ENCODE results near the gene HP1BP3. TPM values are rescaled to one million over a fixed set of nuclear protein-coding genes. Genes with fewer than 3 reads are reported as not detected.

HP1BP3 gene
- total and polyA plus RNA-seq, 2 of the 4 experiments (the other 2 are of a cell fraction) = 88.4 to 151 TPM

DNA sequence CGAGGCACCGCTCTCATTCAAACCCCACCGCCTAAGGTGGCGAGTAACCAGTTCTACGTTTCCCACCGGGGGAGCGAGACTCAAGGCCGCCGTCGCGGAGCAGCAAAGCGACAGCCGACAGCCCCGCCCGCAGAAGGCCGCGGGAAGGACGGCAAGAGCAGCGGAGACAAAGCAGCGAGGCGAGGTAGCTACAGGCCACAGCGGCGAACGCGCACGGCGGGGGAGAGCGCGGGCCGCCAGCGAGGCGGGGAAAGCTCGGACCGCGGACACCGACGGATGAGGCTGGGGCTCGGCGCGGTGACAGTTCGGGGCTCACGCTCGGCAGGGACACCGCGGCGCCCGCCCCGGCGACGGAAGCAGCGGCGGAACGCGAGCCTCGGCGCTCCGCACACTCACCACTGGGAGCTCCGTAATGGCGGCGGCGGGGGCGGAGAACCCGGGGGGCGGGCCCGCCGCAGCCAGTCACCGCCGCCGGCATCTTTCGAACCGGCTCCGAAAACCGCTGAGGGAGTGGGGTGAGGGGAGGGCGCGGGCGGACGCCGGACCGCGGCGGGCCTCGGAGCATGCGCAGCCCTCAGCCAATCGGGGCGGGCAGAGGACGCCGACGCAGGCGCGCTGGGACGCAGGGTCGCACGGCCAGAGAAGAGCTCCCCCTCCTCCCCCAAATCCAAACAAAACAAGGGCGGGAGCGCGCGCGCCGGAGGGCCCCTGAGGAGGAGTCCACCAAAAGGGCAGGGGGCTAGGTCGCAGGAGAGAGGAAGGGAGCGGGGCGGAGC lies 666 bp downstream of the HP1BP3 start:
- peaks cover 2% of the 10 kb centered on the region; the same call in 1 of the 2 replicates for H3K4me1 ChIP-seq (ENCODE audit: control insufficient read depth, insufficient read depth, low read length)
- H3K4me3 ChIP-seq (ENCODE audit: insufficient read depth, low read depth, low read length) = peak overlapping the region; percentile 85
- in situ Hi-C loops (cut with MboI; ENCODE audit: low sequenced_read_pairs) (loop anchor here (10.0 kb wide), 1 partner anchor 408 kb away; no protein-coding TSS in a partner anchor), intact Hi-C loops (cut with micrococcal nuclease) (loop anchor here (1.0 to 10.0 kb wide), 3 partner anchors 90 to 390 kb away; partner anchors contain the start of gene EIF4G3), dilution Hi-C loops (cut with HindIII; ENCODE audit: low sequenced_read_pairs, unreplicated experiment) (no loop called here)
- peak overlapping the region; percentile 82 for H2BK5ac ChIP-seq (ENCODE audit: low read depth, low read length, poor library complexity, severe bottlenecking)
- no peak overlapping the region for H2BK20ac ChIP-seq (ENCODE audit: low read depth, low read length)
- BruUV-seq (replicated peaks) = no TSS peak
- peak overlapping the region; percentile 95 for H3K4ac ChIP-seq (ENCODE audit: low read depth, low read length)
- peak overlapping the region; percentile 98 for H3K14ac ChIP-seq (replicated peaks; ENCODE audit: low read depth, low read length)
- no peak overlapping the region for H4K5ac ChIP-seq (ENCODE audit: low read depth, low read length)
- peak overlapping the region; percentile 78 for H4K91ac ChIP-seq (ENCODE audit: insufficient read depth, low read depth, low read length)
- peak overlapping the region; percentile 76 for H3K9ac ChIP-seq (ENCODE audit: low read depth, low read length)
- H3K36me3 ChIP-seq (ENCODE audit: control insufficient read depth, insufficient read depth, low read length) = no peaks in the 10 kb centered on the region
- ChIA-PET CTCF (interaction anchor here (1.6 kb wide), 1 partner anchor 90 kb away, joined by 4 read pairs; no protein-coding TSS in a partner anchor), POLR2A (ENCODE audit: unreplicated experiment) (interaction anchor here (0.6 to 0.9 kb wide), 4 partner anchors 56 to 388 kb away, joined by 3 to 6 read pairs (median 3); no protein-coding TSS in a partner anchor)
- H4K8ac ChIP-seq (ENCODE audit: low read depth in 2 of 2, low read length in 2 of 2) = peak overlapping the region; percentile 32 to 75; a peak in 3 of 4 replicates
- DNase-seq (peak; percentile 92), ATAC-seq (ENCODE audit: low read depth) (peak; percentile 87)
- H3K9me3 ChIP-seq (ENCODE audit: control insufficient read depth, insufficient read depth, low read length) = no peaks in the 10 kb centered on the region
- H2BK15ac ChIP-seq (ENCODE audit: low read depth, low read length) = peak overlapping the region; percentile 27; the same call in 1 of the 3 replicates
- peak overlapping the region; percentile 92 for H3K27ac ChIP-seq (ENCODE audit: insufficient read depth, low read length)
- peak overlapping the region; percentile 84 for H3K4me2 ChIP-seq (ENCODE audit: low read depth, low read length)
- H3K79me1 ChIP-seq (ENCODE audit: low read depth in 1 of 2, low read length in 2 of 2) = peaks cover 3 to 25% of the 10 kb centered on the region in 2 experiments; a peak in 3 of 4 replicates
- H2AK5ac ChIP-seq (ENCODE audit: low read depth, low read length) = peak overlapping the region; percentile 51
- WGBS, 2 experiments (ENCODE audit: extremely low coverage in 2 of 2, insufficient read length in 1 of 2) = 1% methylated on average over 28 of the region's 102 CpGs; no CpG with 5 or more reads in 1 of the 2 experiments
- peak overlapping the region; percentile 24; the same call in 1 of the 2 replicates for H2BK120ac ChIP-seq (ENCODE audit: low read depth, low read length)
- H3K9me1 ChIP-seq (ENCODE audit: insufficient read depth, low read length) = peaks cover 11% of the 10 kb centered on the region; the same call in 1 of the 2 replicates
- peak overlapping the region; percentile 45; the same call in 1 of the 2 replicates for H3K18ac ChIP-seq (ENCODE audit: low read depth, low read length)
- H3K27me3 ChIP-seq (ENCODE audit: control insufficient read depth, insufficient read depth, low read length) = no peaks in the 10 kb centered on the region
- H2AFZ ChIP-seq (replicated peaks; ENCODE audit: low read length, poor library complexity) = peak overlapping the region; percentile 91
- H4K20me1 ChIP-seq (ENCODE audit: insufficient read depth, low read length) = peaks cover 48% of the 10 kb centered on the region
- H3K56ac ChIP-seq (ENCODE audit: extremely low read depth, insufficient read depth, low read length) = peak overlapping the region; percentile 85
- H2AK9ac ChIP-seq (replicated peaks; ENCODE audit: low read depth, low read length, poor library complexity) = peak overlapping the region; percentile 92
- peak overlapping the region; percentile 94 for H3K23ac ChIP-seq (ENCODE audit: low read depth, low read length)
- TF ChIP-seq SMC3 (IDR thresholded peaks at IDR 0.05; ENCODE audit: low read depth, low read length) = no peak
- TF ChIP-seq FOS (IDR thresholded peaks at IDR 0.05; ENCODE audit: low read depth, low read length) = peak; percentile 9; the same call in 1 of the 2 replicates
- TF ChIP-seq, protein P1, sequence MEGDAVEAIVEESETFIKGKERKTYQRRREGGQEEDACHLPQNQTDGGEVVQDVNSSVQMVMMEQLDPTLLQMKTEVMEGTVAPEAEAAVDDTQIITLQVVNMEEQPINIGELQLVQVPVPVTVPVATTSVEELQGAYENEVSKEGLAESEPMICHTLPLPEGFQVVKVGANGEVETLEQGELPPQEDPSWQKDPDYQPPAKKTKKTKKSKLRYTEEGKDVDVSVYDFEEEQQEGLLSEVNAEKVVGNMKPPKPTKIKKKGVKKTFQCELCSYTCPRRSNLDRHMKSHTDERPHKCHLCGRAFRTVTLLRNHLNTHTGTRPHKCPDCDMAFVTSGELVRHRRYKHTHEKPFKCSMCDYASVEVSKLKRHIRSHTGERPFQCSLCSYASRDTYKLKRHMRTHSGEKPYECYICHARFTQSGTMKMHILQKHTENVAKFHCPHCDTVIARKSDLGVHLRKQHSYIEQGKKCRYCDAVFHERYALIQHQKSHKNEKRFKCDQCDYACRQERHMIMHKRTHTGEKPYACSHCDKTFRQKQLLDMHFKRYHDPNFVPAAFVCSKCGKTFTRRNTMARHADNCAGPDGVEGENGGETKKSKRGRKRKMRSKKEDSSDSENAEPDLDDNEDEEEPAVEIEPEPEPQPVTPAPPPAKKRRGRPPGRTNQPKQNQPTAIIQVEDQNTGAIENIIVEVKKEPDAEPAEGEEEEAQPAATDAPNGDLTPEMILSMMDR (conservative IDR thresholded peaks at IDR 0.05; ENCODE audit: low read depth, low read length) = 0 out of 2 replicates have a peak, but pooled peaks have one; percentile 0
- TF ChIP-seq RCOR1 (IDR thresholded peaks at IDR 0.05; ENCODE audit: insufficient replicate concordance, low read length) = no peak
- TF ChIP-seq, protein P2, sequence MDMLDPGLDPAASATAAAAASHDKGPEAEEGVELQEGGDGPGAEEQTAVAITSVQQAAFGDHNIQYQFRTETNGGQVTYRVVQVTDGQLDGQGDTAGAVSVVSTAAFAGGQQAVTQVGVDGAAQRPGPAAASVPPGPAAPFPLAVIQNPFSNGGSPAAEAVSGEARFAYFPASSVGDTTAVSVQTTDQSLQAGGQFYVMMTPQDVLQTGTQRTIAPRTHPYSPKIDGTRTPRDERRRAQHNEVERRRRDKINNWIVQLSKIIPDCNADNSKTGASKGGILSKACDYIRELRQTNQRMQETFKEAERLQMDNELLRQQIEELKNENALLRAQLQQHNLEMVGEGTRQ (IDR thresholded peaks at IDR 0.05; ENCODE audit: low read depth, low read length) = no peak
- TF ChIP-seq RFX5 (IDR thresholded peaks at IDR 0.05; ENCODE audit: low read depth, low read length) = no peak
- no peak; the same call in 1 of the 2 replicates for TF ChIP-seq MAFK (IDR thresholded peaks at IDR 0.05; ENCODE audit: low read depth, low read length)
- TF ChIP-seq BHLHE40 (IDR thresholded peaks at IDR 0.05; ENCODE audit: low read depth, low read length) = no peak
- peak; percentile 65; the same call in 1 of the 2 replicates for TF ChIP-seq MXI1 (IDR thresholded peaks at IDR 0.05; ENCODE audit: borderline replicate concordance, low read depth, low read length)
- TF ChIP-seq RAD21 (IDR thresholded peaks at IDR 0.05; ENCODE audit: low read length) = peak; percentile 1; the same call in 1 of the 2 replicates
- no peak for TF ChIP-seq NFE2L2 (IDR thresholded peaks at IDR 0.05; ENCODE audit: low read depth, low read length)
- TF ChIP-seq, protein P3, sequence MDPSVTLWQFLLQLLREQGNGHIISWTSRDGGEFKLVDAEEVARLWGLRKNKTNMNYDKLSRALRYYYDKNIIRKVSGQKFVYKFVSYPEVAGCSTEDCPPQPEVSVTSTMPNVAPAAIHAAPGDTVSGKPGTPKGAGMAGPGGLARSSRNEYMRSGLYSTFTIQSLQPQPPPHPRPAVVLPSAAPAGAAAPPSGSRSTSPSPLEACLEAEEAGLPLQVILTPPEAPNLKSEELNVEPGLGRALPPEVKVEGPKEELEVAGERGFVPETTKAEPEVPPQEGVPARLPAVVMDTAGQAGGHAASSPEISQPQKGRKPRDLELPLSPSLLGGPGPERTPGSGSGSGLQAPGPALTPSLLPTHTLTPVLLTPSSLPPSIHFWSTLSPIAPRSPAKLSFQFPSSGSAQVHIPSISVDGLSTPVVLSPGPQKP (IDR thresholded peaks at IDR 0.05; ENCODE audit: borderline replicate concordance, low read depth, low read length) = no peak
